ENCODE results near the gene NMRK1. TPM values are rescaled to one million over a fixed set of nuclear protein-coding genes. Genes with fewer than 3 reads are reported as not detected.
A peak's percentile ranks its signal among the peaks of the same experiment; 100 is the strongest.

NMRK1 gene
- total RNA-seq, 1 experiment from 2014 or later, result 9.7 TPM

DNA sequence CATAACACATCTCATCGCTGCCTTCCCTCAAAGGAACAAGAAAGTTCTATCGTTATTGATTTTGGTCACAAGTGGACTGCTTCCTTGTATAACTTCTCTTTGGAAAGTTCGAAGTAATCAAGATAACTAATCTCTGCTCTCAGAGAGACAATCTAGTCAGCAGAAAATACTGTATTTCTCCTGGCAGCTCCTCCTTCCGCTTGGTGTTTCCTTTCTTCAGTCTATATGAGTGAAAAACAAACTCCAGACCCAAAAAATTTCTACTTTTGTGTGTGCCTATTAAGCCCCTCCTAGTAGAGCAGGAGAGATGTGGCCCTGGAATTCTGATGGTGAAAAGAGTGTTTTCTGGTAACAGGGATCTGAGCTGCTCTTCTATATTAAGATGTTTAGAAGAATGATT is 24.8 kb upstream of the NMRK1 start:
- intact Hi-C loops (cut with micrococcal nuclease), result no loop called here
- CTCF ChIA-PET, result no interaction called here
- Histone ChIP-seq H2AFZ (ENCODE audit: low read length) (no peak overlapping the region), H3K27me3 (ENCODE audit: low read length) (no peaks in the 10 kb centered on the region), H3K27ac (ENCODE audit: low read length) (no peak overlapping the region), H4K20me1 (ENCODE audit: low read length) (no peaks in the 10 kb centered on the region), H3K4me2 (ENCODE audit: low read length) (no peak overlapping the region), H3K79me2 (ENCODE audit: low read length) (peaks cover 3% of the 10 kb centered on the region; the same call in 1 of the 2 replicates), H3K9ac (ENCODE audit: low read length) (no peak overlapping the region), H3K9me2 (replicated peaks; ENCODE audit: low read length) (no peaks in the 10 kb centered on the region), H3K4me3 (ENCODE audit: low read length) (no peak overlapping the region), H3K9me3 (ENCODE audit: low read length) (no peaks in the 10 kb centered on the region), H3F3A (ENCODE audit: low read length, unreplicated experiment) (no peaks in the 10 kb centered on the region), H3K4me1 (ENCODE audit: insufficient read depth, low read length) (peaks cover 10% of the 10 kb centered on the region), H3K36me3 (ENCODE audit: low read depth, low read length) (no peaks in the 10 kb centered on the region)
- ATAC-seq (no peak), DNase-seq (no peak)
- POLR2A ChIA-PET (ENCODE audit: unreplicated experiment), result no interaction called here
- no TSS peak for BruUV-seq (replicated peaks)
- TF ChIP-seq EZH2 (IDR thresholded peaks at IDR 0.05; ENCODE audit: low read length, unreplicated experiment), result no peak
- TF ChIP-seq EZH2phosphoT487 (IDR thresholded peaks at IDR 0.05; ENCODE audit: borderline replicate concordance, low read length), result no peak
- TF ChIP-seq, protein P1, sequence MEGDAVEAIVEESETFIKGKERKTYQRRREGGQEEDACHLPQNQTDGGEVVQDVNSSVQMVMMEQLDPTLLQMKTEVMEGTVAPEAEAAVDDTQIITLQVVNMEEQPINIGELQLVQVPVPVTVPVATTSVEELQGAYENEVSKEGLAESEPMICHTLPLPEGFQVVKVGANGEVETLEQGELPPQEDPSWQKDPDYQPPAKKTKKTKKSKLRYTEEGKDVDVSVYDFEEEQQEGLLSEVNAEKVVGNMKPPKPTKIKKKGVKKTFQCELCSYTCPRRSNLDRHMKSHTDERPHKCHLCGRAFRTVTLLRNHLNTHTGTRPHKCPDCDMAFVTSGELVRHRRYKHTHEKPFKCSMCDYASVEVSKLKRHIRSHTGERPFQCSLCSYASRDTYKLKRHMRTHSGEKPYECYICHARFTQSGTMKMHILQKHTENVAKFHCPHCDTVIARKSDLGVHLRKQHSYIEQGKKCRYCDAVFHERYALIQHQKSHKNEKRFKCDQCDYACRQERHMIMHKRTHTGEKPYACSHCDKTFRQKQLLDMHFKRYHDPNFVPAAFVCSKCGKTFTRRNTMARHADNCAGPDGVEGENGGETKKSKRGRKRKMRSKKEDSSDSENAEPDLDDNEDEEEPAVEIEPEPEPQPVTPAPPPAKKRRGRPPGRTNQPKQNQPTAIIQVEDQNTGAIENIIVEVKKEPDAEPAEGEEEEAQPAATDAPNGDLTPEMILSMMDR (conservative IDR thresholded peaks at IDR 0.05; ENCODE audit: low read depth, low read length), result no peak

DNA sequence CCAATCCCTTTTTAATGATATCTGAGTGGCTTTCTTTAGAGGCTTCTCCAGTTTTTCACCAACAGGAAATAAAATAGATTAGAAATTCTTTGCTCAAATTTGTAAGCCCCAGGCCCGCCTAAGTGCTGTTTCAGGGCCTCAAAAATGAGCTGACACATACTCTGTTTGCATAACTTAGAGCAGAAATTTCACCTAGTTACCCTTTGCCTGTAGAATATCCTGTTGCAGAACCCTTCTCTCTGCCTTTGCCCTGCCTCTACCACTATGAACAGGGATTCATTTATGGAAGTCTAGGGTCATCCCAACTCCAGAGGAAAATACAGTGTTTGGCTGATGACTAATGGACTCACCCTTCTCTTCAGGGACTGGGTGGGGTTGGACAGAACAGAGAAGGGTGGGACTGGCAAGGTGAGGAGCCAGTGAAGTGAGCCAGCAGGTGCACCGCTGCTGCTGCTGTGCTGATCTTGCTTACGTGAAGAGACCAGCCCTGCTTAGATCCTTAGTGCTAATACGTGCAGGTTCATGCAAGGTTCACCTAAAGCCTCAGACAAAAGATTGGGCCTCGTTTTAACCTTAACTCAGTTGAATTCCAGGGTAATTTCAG is 23.2 kb upstream of the NMRK1 start:
- H3K4me1 ChIP-seq (ENCODE audit: insufficient read depth, low read length), result peaks cover 10% of the 10 kb centered on the region
- no peaks in the 10 kb centered on the region for H3K27me3 ChIP-seq (ENCODE audit: low read length)
- no peaks in the 10 kb centered on the region for H4K20me1 ChIP-seq (ENCODE audit: low read length)
- H3K4me3 ChIP-seq (ENCODE audit: low read length), result no peak overlapping the region
- no peak overlapping the region for H3K9ac ChIP-seq (ENCODE audit: low read length)
- ChIA-PET POLR2A (ENCODE audit: unreplicated experiment) (no interaction called here), CTCF (no interaction called here)
- intact Hi-C loops (cut with micrococcal nuclease), result no loop called here
- ATAC-seq (peak; percentile 98), DNase-seq (peak; percentile 80)
- TF ChIP-seq, protein P1 (conservative IDR thresholded peaks at IDR 0.05; ENCODE audit: low read depth, low read length), result no peak
- TF ChIP-seq EZH2 (IDR thresholded peaks at IDR 0.05; ENCODE audit: low read length, unreplicated experiment) (no peak), EZH2phosphoT487 (IDR thresholded peaks at IDR 0.05; ENCODE audit: borderline replicate concordance, low read length) (no peak)
- H3K4me2 ChIP-seq (ENCODE audit: low read length), result peak overlapping the region; percentile 45
- H3K79me2 ChIP-seq (ENCODE audit: low read length), result peaks cover 3% of the 10 kb centered on the region; the same call in 1 of the 2 replicates
- BruUV-seq (replicated peaks), result no TSS peak
- H3K9me3 ChIP-seq (ENCODE audit: low read length), result no peaks in the 10 kb centered on the region
- H3K36me3 ChIP-seq (ENCODE audit: low read depth, low read length), result no peaks in the 10 kb centered on the region
- no peak overlapping the region for H2AFZ ChIP-seq (ENCODE audit: low read length)
- peak overlapping the region; percentile 77 for H3K27ac ChIP-seq (ENCODE audit: low read length)
- H3K9me2 ChIP-seq (replicated peaks; ENCODE audit: low read length), result no peaks in the 10 kb centered on the region
- H3F3A ChIP-seq (ENCODE audit: low read length, unreplicated experiment), result no peaks in the 10 kb centered on the region

DNA sequence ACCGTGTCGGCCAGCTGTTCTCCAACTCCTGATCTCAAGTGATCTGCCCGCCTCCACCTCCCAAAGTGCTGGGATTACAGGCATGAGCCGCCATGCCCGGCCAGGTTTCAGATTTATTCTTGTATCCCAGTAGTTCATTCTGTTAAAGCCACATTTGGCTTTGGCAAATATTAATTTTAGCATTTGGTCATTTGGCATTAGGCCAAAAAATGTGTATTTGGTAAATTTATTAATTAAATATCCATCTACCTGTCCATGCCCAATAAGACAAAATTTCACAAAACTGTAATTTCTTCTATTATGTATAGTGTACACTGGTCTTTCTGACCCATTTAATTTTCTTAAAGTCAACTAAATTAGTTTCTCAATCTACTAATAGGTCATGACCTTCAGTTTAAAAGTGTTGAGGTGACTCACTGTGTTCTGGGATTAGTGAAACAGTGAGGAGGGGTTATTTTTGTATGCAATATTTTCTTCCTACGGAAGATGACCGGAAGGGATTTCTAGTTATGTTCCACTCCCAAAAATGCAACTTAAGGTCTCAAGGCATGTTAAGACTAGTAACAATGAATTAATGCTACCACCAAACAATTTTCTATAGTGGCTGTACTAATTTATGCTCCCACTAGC is 21.4 kb upstream of the NMRK1 start:
- H3F3A ChIP-seq (ENCODE audit: low read length, unreplicated experiment), result no peaks in the 10 kb centered on the region
- H3K27me3 ChIP-seq (ENCODE audit: low read length), result no peaks in the 10 kb centered on the region
- no peak overlapping the region for H2AFZ ChIP-seq (ENCODE audit: low read length)
- H3K9me2 ChIP-seq (replicated peaks; ENCODE audit: low read length), result no peaks in the 10 kb centered on the region
- ChIA-PET POLR2A (ENCODE audit: unreplicated experiment) (no interaction called here), CTCF (no interaction called here)
- intact Hi-C loops (cut with micrococcal nuclease), result no loop called here
- no peak for TF ChIP-seq EZH2 (IDR thresholded peaks at IDR 0.05; ENCODE audit: low read length, unreplicated experiment)
- TF ChIP-seq, protein P1 (conservative IDR thresholded peaks at IDR 0.05; ENCODE audit: low read depth, low read length), result no peak
- TF ChIP-seq EZH2phosphoT487 (IDR thresholded peaks at IDR 0.05; ENCODE audit: borderline replicate concordance, low read length), result no peak
- peaks cover 3% of the 10 kb centered on the region; the same call in 1 of the 2 replicates for H3K79me2 ChIP-seq (ENCODE audit: low read length)
- no peak overlapping the region for H3K4me2 ChIP-seq (ENCODE audit: low read length)
- no peaks in the 10 kb centered on the region for H4K20me1 ChIP-seq (ENCODE audit: low read length)
- ATAC-seq, result no peak
- H3K36me3 ChIP-seq (ENCODE audit: low read depth, low read length), result no peaks in the 10 kb centered on the region
- H3K27ac ChIP-seq (ENCODE audit: low read length), result no peak overlapping the region
- BruUV-seq (replicated peaks), result no TSS peak
- no peak overlapping the region for H3K9ac ChIP-seq (ENCODE audit: low read length)
- no peaks in the 10 kb centered on the region for H3K9me3 ChIP-seq (ENCODE audit: low read length)
- H3K4me3 ChIP-seq (ENCODE audit: low read length), result no peak overlapping the region
- peaks cover 10% of the 10 kb centered on the region for H3K4me1 ChIP-seq (ENCODE audit: insufficient read depth, low read length)
- no peak for DNase-seq
